WTC11 (cell line): ENCODE data around the gene G6PC3. TPM values are rescaled to one million over a fixed set of nuclear protein-coding genes. Genes with fewer than 3 reads are reported as not detected.

Experiments
- ATAC-seq: fragments of 200-7000 bp; cut with Tn5 transposase; 2 replicates; pipeline ENCODE4 v1.10.0; 2021; ENCODE audit warnings: mild to moderate bottlenecking, moderate library complexity
- CTCF ChIA-PET: fragments of 300-600 bp; sonication (Branson Sonifier 250); formaldehyde crosslinking; loops from one replicate; lab custom pipeline; 2021; ENCODE audit warnings: antibody characterized with exemption; lab: Charles Lee
- POLR2A ChIA-PET: fragments of 350-600 bp; sonication (Branson Sonifier 250); formaldehyde crosslinking; loops from one replicate; lab custom pipeline; 2021; ENCODE audit warnings: antibody characterized with exemption; lab: Charles Lee
- DNase-seq: peaks from one replicate; pipeline ENCODE4 v3.0.0; 2021; ENCODE audit warnings: low spot score
- H3K27ac Mint-ChIP-seq: 2 replicates; pipeline ENCODE4 v1.8.0; 2021; ENCODE audit warnings: mixed read lengths
- H3K27me3 Mint-ChIP-seq: 2 replicates; pipeline ENCODE4 v1.8.0; 2021; ENCODE audit warnings: low read depth, mild to moderate bottlenecking, moderate library complexity, mixed read lengths
- H3K36me3 Mint-ChIP-seq: 2 replicates; pipeline ENCODE4 v1.8.0; 2021; ENCODE audit warnings: mixed read lengths
- H3K4me1 Mint-ChIP-seq: 2 replicates; pipeline ENCODE4 v1.8.0; 2022; ENCODE audit warnings: mixed read lengths
- H3K4me3 Mint-ChIP-seq: 2 replicates; pipeline ENCODE4 v1.8.0; 2021; ENCODE audit warnings: mild to moderate bottlenecking, moderate library complexity, mixed read lengths
- H3K9me3 Mint-ChIP-seq: 2 replicates; pipeline ENCODE4 v1.8.0; 2021; ENCODE audit warnings: mixed read lengths
- AR ChIP-seq: fragments of 250-450 bp; sonication (Bioruptor Pico); IDR thresholded peaks from 2 replicates; pipeline ENCODE4 v1.9.0; 2021; ENCODE audit warnings: mild to moderate bottlenecking
- ATF6 ChIP-seq: sonication (generic); formaldehyde crosslinking; IDR thresholded peaks from 2 replicates; pipeline ENCODE4 v1.8.1; 2023; ENCODE audit warnings: mild to moderate bottlenecking, missing genetic modification reagents
- ETV6 ChIP-seq: sonication (generic); formaldehyde crosslinking; IDR thresholded peaks from 2 replicates; pipeline ENCODE4 v1.8.1; 2022; ENCODE audit warnings: mild to moderate bottlenecking, missing genetic modification reagents
- HMGA2 ChIP-seq: fragments of 250-450 bp; sonication (Bioruptor Pico); IDR thresholded peaks from 2 replicates; pipeline ENCODE4 v1.4.0; 2021; ENCODE audit warnings: mild to moderate bottlenecking, moderate library complexity
- MXD4 ChIP-seq: fragments of 250-450 bp; sonication (Bioruptor Pico); IDR thresholded peaks from 2 replicates; pipeline ENCODE4 v1.8.0; 2021; ENCODE audit warnings: mild to moderate bottlenecking, moderate library complexity, borderline replicate concordance
- MYBL2 ChIP-seq: sonication (generic); formaldehyde crosslinking; IDR thresholded peaks from 2 replicates; pipeline ENCODE4 v1.8.1; 2023; ENCODE audit warnings: mild to moderate bottlenecking, moderate library complexity, missing genetic modification reagents
- NFYB ChIP-seq: sonication (generic); formaldehyde crosslinking; conservative IDR thresholded peaks from 2 replicates; pipeline ENCODE4 v1.8.0; 2022; ENCODE audit warnings: low read depth, missing genetic modification reagents
- SMAD3 ChIP-seq: sonication (generic); formaldehyde crosslinking; IDR thresholded peaks from 2 replicates; pipeline ENCODE4 v1.8.0; 2022; ENCODE audit warnings: missing genetic modification reagents, mild to moderate bottlenecking, borderline replicate concordance
- TEAD4 ChIP-seq: sonication (generic); formaldehyde crosslinking; IDR thresholded peaks from 2 replicates; pipeline ENCODE4 v1.8.0; 2022; ENCODE audit warnings: mild to moderate bottlenecking, missing genetic modification reagents
- USF2 ChIP-seq: sonication (generic); formaldehyde crosslinking; IDR thresholded peaks from 2 replicates; pipeline ENCODE4 v1.8.1; 2023; ENCODE audit warnings: mild to moderate bottlenecking, missing genetic modification reagents, moderate library complexity
- ZBTB43 ChIP-seq: sonication (generic); formaldehyde crosslinking; IDR thresholded peaks from 2 replicates; pipeline ENCODE4 v1.8.1; 2023; ENCODE audit warnings: mild to moderate bottlenecking, missing genetic modification reagents
- ZNF232 ChIP-seq: sonication (generic); formaldehyde crosslinking; IDR thresholded peaks from 2 replicates; pipeline ENCODE4 v1.8.0; 2022; ENCODE audit warnings: mild to moderate bottlenecking, missing genetic modification reagents
- ZNF317 ChIP-seq: sonication (generic); formaldehyde crosslinking; IDR thresholded peaks from 2 replicates; pipeline ENCODE4 v1.8.1; 2023; ENCODE audit warnings: low read depth, mild to moderate bottlenecking, moderate library complexity, missing genetic modification reagents, borderline replicate concordance
- ZNF532 ChIP-seq: fragments of 250-450 bp; sonication (Bioruptor Pico); IDR thresholded peaks from 2 replicates; pipeline ENCODE4 v1.9.0; 2021; ENCODE audit warnings: mild to moderate bottlenecking, borderline replicate concordance
- ZNF671 ChIP-seq: fragments of 250-450 bp; sonication (Bioruptor Pico); IDR thresholded peaks from 2 replicates; pipeline ENCODE4 v1.8.0; 2021; ENCODE audit warnings: mild to moderate bottlenecking
- total RNA-seq: library from RNA; stranded (reverse); gene quantifications from 3 replicates; pipeline ENCODE4 v1.2.3, GENCODE V29; 2021

The G6PC3 gene
- total RNA-seq, 1 experiment from 2014 or later, result 121 TPM

GRCh38 chr17:44117351-44117750 is 46.8 kb downstream of the G6PC3 start:
- TF ChIP-seq ZBTB43 (CRISPR knock-in tag) (no peak), USF2 (no peak), ZNF317 (CRISPR knock-in tag) (peak; percentile 51; the same call in 1 of the 2 replicates)
- no peak overlapping the region for H3K27ac Mint-ChIP-seq
- no peak; the same call in 1 of the 2 replicates for ATAC-seq
- peaks cover 74% of the 10 kb centered on the region for H3K4me1 Mint-ChIP-seq
- H3K9me3 Mint-ChIP-seq, result no peaks in the 10 kb centered on the region
- CTCF ChIA-PET, result interaction anchor here (0.6 to 5.7 kb wide), 11 partner anchors 10 to 167 kb away, joined by 3 to 116 read pairs (median 16); partner anchors contain the start of genes HROB and TMEM101
- no peaks in the 10 kb centered on the region for H3K27me3 Mint-ChIP-seq
- DNase-seq, result no peak
- POLR2A ChIA-PET, result interaction anchor here (0.6 kb wide), 1 partner anchor 11 kb away, joined by 3 read pairs; no protein-coding TSS in a partner anchor
- H3K36me3 Mint-ChIP-seq, result no peaks in the 10 kb centered on the region
- no peak overlapping the region for H3K4me3 Mint-ChIP-seq

GRCh38 chr17:44118427-44119050 is 48.0 kb downstream of the G6PC3 start:
- Mint-ChIP-seq H3K9me3 (no peaks in the 10 kb centered on the region), H3K36me3 (no peaks in the 10 kb centered on the region), H3K4me1 (peaks cover 69% of the 10 kb centered on the region), H3K27ac (peak overlapping the region; percentile 80), H3K4me3 (no peak overlapping the region), H3K27me3 (no peaks in the 10 kb centered on the region)
- ATAC-seq (peak; percentile 19), DNase-seq (no peak)
- ChIA-PET CTCF (interaction anchor here (0.6 to 5.7 kb wide), 8 partner anchors 9 to 114 kb away, joined by 3 to 116 read pairs (median 7); no protein-coding TSS in a partner anchor), POLR2A (interaction anchor here (0.5 kb wide), 1 partner anchor 34 kb away, joined by 3 read pairs; no protein-coding TSS in a partner anchor)
- TF ChIP-seq ZNF232, result no peak
- TF ChIP-seq HMGA2, result no peak
- no peak for TF ChIP-seq ZNF532 (CRISPR knock-in tag)
- no peak for TF ChIP-seq ETV6 (CRISPR knock-in tag)
- TF ChIP-seq SMAD3, result no peak
- no peak for TF ChIP-seq AR (CRISPR knock-in tag)
- TF ChIP-seq MXD4 (CRISPR knock-in tag), result no peak
- TF ChIP-seq NFYB, result no peak
- no peak for TF ChIP-seq TEAD4 (CRISPR knock-in tag)
- no peak for TF ChIP-seq ATF6 (CRISPR knock-in tag)
- no peak for TF ChIP-seq MYBL2 (CRISPR knock-in tag)
- no peak for TF ChIP-seq ZNF671
